ENCODE measurements around the gene ARHGAP26. TPM values are rescaled to one million over a fixed set of nuclear protein-coding genes. Genes with fewer than 3 reads are reported as not detected.

Gene ARHGAP26
- total and polyA plus RNA-seq, 2 experiments from 2014 or later, result 9.5 to 16.8 TPM

DNA sequence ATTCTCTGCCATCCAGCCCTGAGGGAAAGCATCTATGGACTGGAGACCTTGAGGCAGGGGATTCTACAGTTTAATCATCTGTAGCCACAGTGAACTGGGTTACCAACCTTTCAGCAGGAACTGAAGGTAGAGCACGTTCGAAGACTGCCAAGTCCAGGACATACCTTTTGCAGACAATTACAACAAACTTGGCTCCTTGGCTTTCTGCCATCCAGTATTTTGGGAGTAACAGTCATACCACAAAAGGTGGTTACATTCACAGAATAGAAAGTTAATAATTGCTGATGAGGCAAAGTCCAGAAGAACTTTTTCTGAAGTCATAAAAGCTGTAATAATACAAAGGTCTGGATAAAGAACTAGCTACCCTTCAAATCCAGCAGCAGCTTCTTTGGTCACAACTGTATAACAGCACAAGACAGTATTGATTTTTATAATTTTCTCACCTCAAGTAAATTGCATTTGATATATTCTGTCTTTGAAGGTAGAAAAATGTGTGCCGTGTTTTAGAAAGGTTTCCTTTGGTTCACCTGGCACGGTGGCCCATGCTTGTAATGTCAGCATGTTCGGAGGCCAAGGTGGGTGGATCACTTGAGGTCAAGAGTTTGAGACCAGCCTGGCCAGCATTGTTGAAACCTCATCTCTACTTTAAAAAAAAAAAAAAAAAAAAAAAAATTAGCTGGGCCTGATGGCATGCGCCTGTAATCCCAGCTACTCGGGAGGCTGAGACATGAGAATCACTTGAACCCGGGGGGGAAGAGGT is 396.7 kb downstream of the ARHGAP26 start (continued):
- TF ChIP-seq, protein P1, sequence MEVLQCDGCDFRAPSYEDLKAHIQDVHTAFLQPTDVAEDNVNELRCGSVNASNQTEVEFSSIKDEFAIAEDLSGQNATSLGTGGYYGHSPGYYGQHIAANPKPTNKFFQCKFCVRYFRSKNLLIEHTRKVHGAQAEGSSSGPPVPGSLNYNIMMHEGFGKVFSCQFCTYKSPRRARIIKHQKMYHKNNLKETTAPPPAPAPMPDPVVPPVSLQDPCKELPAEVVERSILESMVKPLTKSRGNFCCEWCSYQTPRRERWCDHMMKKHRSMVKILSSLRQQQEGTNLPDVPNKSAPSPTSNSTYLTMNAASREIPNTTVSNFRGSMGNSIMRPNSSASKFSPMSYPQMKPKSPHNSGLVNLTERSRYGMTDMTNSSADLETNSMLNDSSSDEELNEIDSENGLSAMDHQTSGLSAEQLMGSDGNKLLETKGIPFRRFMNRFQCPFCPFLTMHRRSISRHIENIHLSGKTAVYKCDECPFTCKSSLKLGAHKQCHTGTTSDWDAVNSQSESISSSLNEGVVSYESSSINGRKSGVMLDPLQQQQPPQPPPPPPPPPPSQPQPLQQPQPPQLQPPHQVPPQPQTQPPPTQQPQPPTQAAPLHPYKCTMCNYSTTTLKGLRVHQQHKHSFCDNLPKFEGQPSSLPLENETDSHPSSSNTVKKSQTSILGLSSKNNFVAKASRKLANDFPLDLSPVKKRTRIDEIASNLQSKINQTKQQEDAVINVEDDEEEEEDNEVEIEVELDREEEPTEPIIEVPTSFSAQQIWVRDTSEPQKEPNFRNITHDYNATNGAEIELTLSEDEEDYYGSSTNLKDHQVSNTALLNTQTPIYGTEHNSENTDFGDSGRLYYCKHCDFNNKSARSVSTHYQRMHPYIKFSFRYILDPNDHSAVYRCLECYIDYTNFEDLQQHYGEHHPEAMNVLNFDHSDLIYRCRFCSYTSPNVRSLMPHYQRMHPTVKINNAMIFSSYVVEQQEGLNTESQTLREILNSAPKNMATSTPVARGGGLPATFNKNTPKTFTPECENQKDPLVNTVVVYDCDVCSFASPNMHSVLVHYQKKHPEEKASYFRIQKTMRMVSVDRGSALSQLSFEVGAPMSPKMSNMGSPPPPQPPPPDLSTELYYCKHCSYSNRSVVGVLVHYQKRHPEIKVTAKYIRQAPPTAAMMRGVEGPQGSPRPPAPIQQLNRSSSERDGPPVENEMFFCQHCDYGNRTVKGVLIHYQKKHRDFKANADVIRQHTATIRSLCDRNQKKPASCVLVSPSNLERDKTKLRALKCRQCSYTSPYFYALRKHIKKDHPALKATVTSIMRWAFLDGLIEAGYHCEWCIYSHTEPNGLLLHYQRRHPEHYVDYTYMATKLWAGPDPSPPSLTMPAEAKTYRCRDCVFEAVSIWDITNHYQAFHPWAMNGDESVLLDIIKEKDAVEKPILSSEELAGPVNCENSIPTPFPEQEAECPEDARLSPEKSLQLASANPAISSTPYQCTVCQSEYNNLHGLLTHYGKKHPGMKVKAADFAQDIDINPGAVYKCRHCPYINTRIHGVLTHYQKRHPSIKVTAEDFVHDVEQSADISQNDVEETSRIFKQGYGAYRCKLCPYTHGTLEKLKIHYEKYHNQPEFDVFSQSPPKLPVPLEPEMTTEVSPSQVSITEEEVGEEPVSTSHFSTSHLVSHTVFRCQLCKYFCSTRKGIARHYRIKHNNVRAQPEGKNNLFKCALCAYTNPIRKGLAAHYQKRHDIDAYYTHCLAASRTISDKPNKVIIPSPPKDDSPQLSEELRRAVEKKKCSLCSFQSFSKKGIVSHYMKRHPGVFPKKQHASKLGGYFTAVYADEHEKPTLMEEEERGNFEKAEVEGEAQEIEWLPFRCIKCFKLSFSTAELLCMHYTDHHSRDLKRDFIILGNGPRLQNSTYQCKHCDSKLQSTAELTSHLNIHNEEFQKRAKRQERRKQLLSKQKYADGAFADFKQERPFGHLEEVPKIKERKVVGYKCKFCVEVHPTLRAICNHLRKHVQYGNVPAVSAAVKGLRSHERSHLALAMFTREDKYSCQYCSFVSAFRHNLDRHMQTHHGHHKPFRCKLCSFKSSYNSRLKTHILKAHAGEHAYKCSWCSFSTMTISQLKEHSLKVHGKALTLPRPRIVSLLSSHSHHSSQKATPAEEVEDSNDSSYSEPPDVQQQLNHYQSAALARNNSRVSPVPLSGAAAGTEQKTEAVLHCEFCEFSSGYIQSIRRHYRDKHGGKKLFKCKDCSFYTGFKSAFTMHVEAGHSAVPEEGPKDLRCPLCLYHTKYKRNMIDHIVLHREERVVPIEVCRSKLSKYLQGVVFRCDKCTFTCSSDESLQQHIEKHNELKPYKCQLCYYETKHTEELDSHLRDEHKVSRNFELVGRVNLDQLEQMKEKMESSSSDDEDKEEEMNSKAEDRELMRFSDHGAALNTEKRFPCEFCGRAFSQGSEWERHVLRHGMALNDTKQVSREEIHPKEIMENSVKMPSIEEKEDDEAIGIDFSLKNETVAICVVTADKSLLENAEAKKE (CRISPR knock-in tag; IDR thresholded peaks at IDR 0.05), result no peak

DNA sequence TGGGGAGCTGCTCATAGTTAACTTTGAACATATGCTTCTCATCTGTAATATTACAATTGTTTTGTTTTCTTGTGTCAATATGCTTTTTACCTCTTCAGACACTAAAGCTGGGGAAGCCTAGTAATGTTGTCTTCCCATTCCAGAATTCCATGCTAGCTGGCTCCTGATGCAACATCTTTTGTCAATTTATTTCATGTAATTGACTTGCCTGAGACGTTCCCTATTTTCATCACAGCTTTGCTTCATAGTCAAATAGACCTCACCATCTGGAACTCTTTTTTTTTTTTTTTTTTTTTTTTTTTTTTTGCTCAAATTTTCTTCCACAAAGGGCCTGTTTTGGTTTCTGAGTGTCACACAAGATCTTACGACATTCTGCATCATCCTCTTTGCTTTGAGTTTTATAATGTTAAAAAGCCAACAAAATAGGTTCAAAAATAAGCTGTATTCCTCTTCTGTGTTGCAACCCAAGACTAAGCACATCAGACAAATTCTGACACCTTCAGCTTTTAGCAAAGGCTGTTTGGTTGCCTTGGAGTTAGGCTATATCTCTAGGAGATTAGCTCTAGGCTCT is 398.1 kb downstream of the ARHGAP26 start:
- DNase-seq (ENCODE audit: low spot score), result no peak
- Histone ChIP-seq H3F3A (replicated peaks; ENCODE audit: low read depth) (no peaks in the 10 kb centered on the region), H2AFZ (no peak overlapping the region), H3K4me2 (no peak overlapping the region), H3K79me2 (replicated peaks; ENCODE audit: insufficient read depth) (no peaks in the 10 kb centered on the region), H3K36me3 (ENCODE audit: insufficient read depth) (no peaks in the 10 kb centered on the region), H3K27ac (ENCODE audit: low read depth) (no peak overlapping the region), H3K27me3 (ENCODE audit: insufficient read depth) (no peaks in the 10 kb centered on the region), H4K20me1 (replicated peaks; ENCODE audit: insufficient read depth) (no peaks in the 10 kb centered on the region), H3K4me3 (no peak overlapping the region), H3K4me1 (ENCODE audit: insufficient read depth) (peaks cover 12% of the 10 kb centered on the region; the same call in 1 of the 2 replicates), H3K9me2 (ENCODE audit: insufficient read depth) (peaks cover 9% of the 10 kb centered on the region; the same call in 1 of the 2 replicates)
- ATAC-seq, result no peak
- TF ChIP-seq CREB1 (CRISPR knock-in tag; IDR thresholded peaks at IDR 0.05; ENCODE audit: low read depth), result no peak
- TF ChIP-seq, protein P1 (CRISPR knock-in tag; IDR thresholded peaks at IDR 0.05), result no peak
- TF ChIP-seq JUNB (IDR thresholded peaks at IDR 0.05; ENCODE audit: unreplicated experiment), result no peak
- no peak for TF ChIP-seq ZNF114 (CRISPR knock-in tag; IDR thresholded peaks at IDR 0.05)
- Mint-ChIP-seq H3K27ac (no peak overlapping the region), H3K4me1 (peaks cover 27% of the 10 kb centered on the region), H3K36me3 (ENCODE audit: low read depth) (no peaks in the 10 kb centered on the region), H3K27me3 (ENCODE audit: insufficient read depth, low read depth, poor library complexity) (peaks cover 2% of the 10 kb centered on the region), H3K4me3 (no peak overlapping the region), H3K9me3 (no peaks in the 10 kb centered on the region)

Measured in GM23338 (cell line).